GM23248 (cell line): Measurements from ENCODE around the gene LRBA.

Experiments
- EZH2 ChIP-seq: fragments of 200-600 bp; sonication (generic); IDR thresholded peaks from 2 replicates; pipeline ENCODE4 v1.6.1; 2018; ENCODE audit warnings: antibody characterized with exemption, mild to moderate bottlenecking; ENCODE audit not compliant: insufficient read depth, poor library complexity, severe bottlenecking
- EZH2phosphoT487 ChIP-seq: fragments of 200-600 bp; sonication (generic); IDR thresholded peaks from 2 replicates; pipeline ENCODE4 v1.6.1; 2018; ENCODE audit warnings: antibody characterized with exemption, moderate library complexity, mild to moderate bottlenecking, low read depth; ENCODE audit not compliant: insufficient read depth

DNA sequence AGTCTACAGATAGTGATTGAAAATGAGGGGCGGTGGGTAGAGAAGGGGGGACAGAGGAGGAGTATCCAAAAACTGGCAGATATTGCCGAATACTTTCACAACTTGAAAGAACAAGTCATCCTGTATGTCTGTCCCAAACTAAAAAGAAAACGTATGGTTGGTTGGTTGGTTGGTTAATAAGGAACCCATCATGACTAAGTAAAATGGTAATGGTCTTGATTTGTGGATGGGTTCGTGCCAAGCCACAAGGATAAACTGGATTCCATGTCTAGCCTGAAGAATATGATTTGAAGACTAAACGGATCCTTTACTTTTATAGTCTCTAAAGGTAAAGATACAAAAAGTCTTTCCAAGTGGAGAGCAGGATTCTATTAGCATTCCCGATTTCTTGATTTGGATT is 728.4 kb downstream of the LRBA start:
- TF ChIP-seq EZH2phosphoT487 (no peak), EZH2 (no peak)
